GM12878 (cell line): Measurements from ENCODE around the gene TAS2R46. TPM values are rescaled to one million over a fixed set of nuclear protein-coding genes. Genes with fewer than 3 reads are reported as not detected.
A peak's percentile ranks its signal among the peaks of the same experiment; 100 is the strongest.

ENCODE experiments used
- ATAC-seq: fragments of 200-7000 bp; cut with Tn5 transposase; 3 replicates; pipeline ENCODE4 v1.9.1; 2020; ENCODE audit warnings: mild to moderate bottlenecking, moderate library complexity
- BruUV-seq: library from RNA; stranded (reverse); fragments of 400-500 nt; replicated peaks from 2 replicates; lab custom pipeline; 2021; lab: Mats Ljungman, UMichigan
- CTCF ChIA-PET: fragments of 300-600 bp; sonication (Branson Sonifier 250); formaldehyde crosslinking; extraction: SDS; loops from one replicate; lab custom pipeline; 2021; ENCODE audit warnings: inconsistent platforms; lab: Yijun Ruan, JAX
- POLR2A ChIA-PET: fragments of 350-600 bp; formaldehyde crosslinking; extraction: SDS; loops from one replicate; lab custom pipeline; 2021; ENCODE audit warnings: inconsistent platforms; lab: Charles Lee
- RAD21 ChIA-PET: fragments of 300-600 bp; sonication (Branson Sonifier 250); formaldehyde crosslinking; loops from one replicate; lab custom pipeline; 2023; ENCODE audit warnings: antibody characterized with exemption; ENCODE audit not compliant: unreplicated experiment; lab: Charles Lee
- SMC1A ChIA-PET: fragments of 300-600 bp; sonication (Branson Sonifier 250); formaldehyde crosslinking; loops from one replicate; lab custom pipeline; 2023; ENCODE audit not compliant: unreplicated experiment, uncharacterized antibody; lab: Charles Lee
- DNase-seq: peaks from one replicate; pipeline ENCODE4 v3.0.0-alpha.2; 2011; ENCODE audit warnings: low read depth, low spot score
- FAIRE-seq: peaks from 3 replicates; lab custom pipeline; 2011; peaks lifted over from hg19 to GRCh38; lab: Jason Lieb, UNC
- H2AFZ ChIP-seq: 2 replicates; pipeline ENCODE4 v1.6.0; 2011; ENCODE audit warnings: low read depth, low read length, control low read depth; ENCODE audit not compliant: control insufficient read depth
- H3K27ac ChIP-seq: 2 replicates; pipeline ENCODE4 v1.5.1; 2011; ENCODE audit warnings: control low read depth; ENCODE audit not compliant: control insufficient read depth, insufficient read depth
- H3K27me3 ChIP-seq, 2 experiments: replicated peaks in 1 of 2; 2 replicates each; pipeline versions ENCODE4 v1.6.0 to v1.6.1; 2011; ENCODE audit warnings: low read length in 1 of 2; ENCODE audit not compliant: control insufficient read depth in 2 of 2, insufficient read depth in 2 of 2
- H3K36me3 ChIP-seq, 2 experiments: 2 replicates each; pipeline ENCODE4 v1.5.1; 2011; ENCODE audit warnings: low read length in 1 of 2; ENCODE audit not compliant: control insufficient read depth in 2 of 2, insufficient read depth in 2 of 2
- H3K4me1 ChIP-seq: 2 replicates; pipeline ENCODE4 v1.6.1; 2011; ENCODE audit warnings: mild to moderate bottlenecking, low read length, moderate library complexity, mixed read lengths; ENCODE audit not compliant: control insufficient read depth, insufficient read depth
- H3K4me2 ChIP-seq: 2 replicates; pipeline ENCODE4 v1.6.0; 2011; ENCODE audit warnings: control low read depth; ENCODE audit not compliant: control insufficient read depth, insufficient read depth
- H3K4me3 ChIP-seq: fragments of 200-600 bp; sonication (generic); 2 replicates; pipeline ENCODE4 v1.5.1; 2016
- H3K79me2 ChIP-seq: 2 replicates; pipeline ENCODE4 v1.6.0; 2011; ENCODE audit warnings: low read length; ENCODE audit not compliant: control insufficient read depth, insufficient read depth
- H3K9ac ChIP-seq: 2 replicates; pipeline ENCODE4 v1.8.0; 2011; ENCODE audit warnings: low read length, control low read depth, mixed read lengths; ENCODE audit not compliant: control insufficient read depth, insufficient read depth
- H3K9me3 ChIP-seq: replicated peaks from 3 replicates; pipeline ENCODE4 v1.5.1; 2011; ENCODE audit warnings: mild to moderate bottlenecking, low read length; ENCODE audit not compliant: control insufficient read depth, insufficient read depth
- H4K20me1 ChIP-seq: 2 replicates; pipeline ENCODE4 v1.6.0; 2011; ENCODE audit not compliant: control insufficient read depth, insufficient read depth
- ESRRA ChIP-seq: IDR thresholded peaks from 2 replicates; pipeline ENCODE4 v1.6.1; 2012; ENCODE audit warnings: mild to moderate bottlenecking, low read length, improper control_type of control experiment
- JUND ChIP-seq: IDR thresholded peaks from 2 replicates; pipeline ENCODE4 v1.6.1; 2012; ENCODE audit warnings: low read depth, mild to moderate bottlenecking, low read length, improper control_type of control experiment, moderate library complexity
- MYB ChIP-seq: fragments of 150-350 bp; IDR thresholded peaks from 2 replicates; pipeline ENCODE4 v1.6.1; 2014; ENCODE audit warnings: mild to moderate bottlenecking, low read depth, low read length, borderline replicate concordance
- RFX5 ChIP-seq: IDR thresholded peaks from 2 replicates; pipeline ENCODE4 v1.6.1; 2011; ENCODE audit warnings: low read depth, low read length, improper control_type of control experiment
- STAT1 ChIP-seq: fragments of 450-650 bp; conservative IDR thresholded peaks from 2 replicates; pipeline ENCODE4 v1.6.1; 2014; ENCODE audit warnings: antibody characterized with exemption, mild to moderate bottlenecking
- TBL1XR1 ChIP-seq: IDR thresholded peaks from 2 replicates; pipeline ENCODE4 v1.6.1; 2012; ENCODE audit warnings: low read depth, low read length, improper control_type of control experiment
- WRNIP1 ChIP-seq: IDR thresholded peaks from 2 replicates; pipeline ENCODE4 v1.6.1; 2011; ENCODE audit warnings: low read depth, low read length, improper control_type of control experiment, borderline replicate concordance
- ZNF207 ChIP-seq: fragments of 450-650 bp; IDR thresholded peaks from 2 replicates; pipeline ENCODE4 v1.6.1; 2014; ENCODE audit warnings: antibody characterized with exemption, mild to moderate bottlenecking, borderline replicate concordance
- ZSCAN29 ChIP-seq: fragments of 450-650 bp; IDR thresholded peaks from 2 replicates; pipeline ENCODE4 v1.6.1; 2017; ENCODE audit warnings: mild to moderate bottlenecking, moderate library complexity
- in situ Hi-C: fragments of 300-500 bp; cut with MboI; formaldehyde crosslinking; loops from 9 replicates; pipeline ENCODE4 v1.14.3; 2018; ENCODE audit warnings: mixed read lengths
- intact Hi-C: fragments of 100-400 bp; cut with micrococcal nuclease; formaldehyde crosslinking; loops from one replicate; pipeline ENCODE4 v1.14.2; 2022; ENCODE audit not compliant: unreplicated experiment
- polyA plus RNA-seq, 11 experiments: library from polyadenylated mRNA; depleted of rRNA in 4 of 11; unstranded in 6 of 11; stranded (reverse) in 5 of 11; fragments of >200 nt; fragmentation: Nextera tagmentation in 4 of 11; fragmentation: Illumina TruSeq in 1 of 11; extraction: Ambion mirVana in 4 of 11; extraction: Trizol in 1 of 11; gene quantifications; 1 replicate in 1 of 11; 2 replicates in 10 of 11; pipeline versions ENCODE4 v1.2.1 to v1.2.3, GENCODE V29; 2011 to 2016; ENCODE audit warnings: inconsistent platforms in 2 of 11, missing spikeins in 2 of 11, low read depth in 1 of 11
- total RNA-seq, 4 experiments: library from RNA; depleted of rRNA in 3 of 4; stranded (reverse); fragments of >200 nt in 3 of 4; fragmentation: Illumina TruSeq in 1 of 4; extraction: Trizol in 1 of 4; gene quantifications; 2 replicates each; pipeline versions ENCODE4 v1.2.1 to v1.2.3, GENCODE V29; 2013 to 2021
- TF ChIP-seq, protein P1 (sequence below): IDR thresholded peaks from 2 replicates; pipeline ENCODE4 v1.6.1; 2011; ENCODE audit warnings: borderline replicate concordance, low read depth, mild to moderate bottlenecking, moderate library complexity, mixed read lengths, low read length; ENCODE audit not compliant: insufficient read depth; ENCODE audit errors: extremely low read length
- TF ChIP-seq, protein P2 (sequence below): IDR thresholded peaks from 2 replicates; pipeline ENCODE4 v1.6.1; 2012; ENCODE audit warnings: low read length, inconsistent platforms
- TF ChIP-seq, protein P3 (sequence below): fragments of 450-650 bp; IDR thresholded peaks from 2 replicates; pipeline ENCODE4 v1.6.1; 2017; ENCODE audit warnings: mild to moderate bottlenecking, low read depth, inconsistent platforms; ENCODE audit not compliant: poor library complexity, severe bottlenecking

The TAS2R46 gene
- total and polyA plus RNA-seq, 10 of the 15 experiments (the other 5 are each of a cell fraction or from before 2014, with no cell fraction given) = 0.07 to 3.8 (median 0.55) TPM; not detected in 2

DNA sequence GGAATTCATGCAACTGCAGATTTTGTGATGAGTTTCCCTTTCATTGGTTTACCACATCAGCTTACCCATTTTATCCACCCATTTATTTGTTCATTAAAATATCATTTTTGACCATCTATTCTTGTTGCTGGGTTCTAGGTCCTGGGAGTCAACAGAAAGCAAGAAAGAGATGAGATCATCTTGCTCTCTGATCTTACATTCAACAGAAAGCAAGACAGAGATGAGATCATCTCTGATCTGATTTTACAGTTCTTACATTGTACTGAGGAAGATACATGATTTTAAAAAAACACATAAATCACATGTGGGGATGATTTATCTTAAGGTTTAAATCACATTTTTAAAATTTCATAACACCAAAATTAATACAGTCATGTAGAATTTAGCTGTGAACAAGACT, 2.3 kb downstream of the TAS2R46 start:
- ChIA-PET RAD21 (no interaction called here), CTCF (interaction anchor here (1.2 kb wide), 1 partner anchor 426 kb away, joined by 3 read pairs; no protein-coding TSS in a partner anchor), POLR2A (no interaction called here), SMC1A (no interaction called here)
- H3K9ac ChIP-seq = no peak overlapping the region
- FAIRE-seq = no peak
- H2AFZ ChIP-seq = no peak overlapping the region
- H3K4me2 ChIP-seq = no peak overlapping the region
- no peaks in the 10 kb centered on the region for H3K27me3 ChIP-seq
- no peak overlapping the region for H3K4me3 ChIP-seq
- no peaks in the 10 kb centered on the region for H3K4me1 ChIP-seq
- in situ Hi-C loops = no loop called here
- H4K20me1 ChIP-seq = no peaks in the 10 kb centered on the region
- no peaks in the 10 kb centered on the region for H3K79me2 ChIP-seq
- no peak for TF ChIP-seq TBL1XR1
- no peak for TF ChIP-seq WRNIP1
- TF ChIP-seq, protein P1, sequence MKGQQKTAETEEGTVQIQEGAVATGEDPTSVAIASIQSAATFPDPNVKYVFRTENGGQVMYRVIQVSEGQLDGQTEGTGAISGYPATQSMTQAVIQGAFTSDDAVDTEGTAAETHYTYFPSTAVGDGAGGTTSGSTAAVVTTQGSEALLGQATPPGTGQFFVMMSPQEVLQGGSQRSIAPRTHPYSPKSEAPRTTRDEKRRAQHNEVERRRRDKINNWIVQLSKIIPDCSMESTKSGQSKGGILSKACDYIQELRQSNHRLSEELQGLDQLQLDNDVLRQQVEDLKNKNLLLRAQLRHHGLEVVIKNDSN = no peak
- TF ChIP-seq, protein P2, sequence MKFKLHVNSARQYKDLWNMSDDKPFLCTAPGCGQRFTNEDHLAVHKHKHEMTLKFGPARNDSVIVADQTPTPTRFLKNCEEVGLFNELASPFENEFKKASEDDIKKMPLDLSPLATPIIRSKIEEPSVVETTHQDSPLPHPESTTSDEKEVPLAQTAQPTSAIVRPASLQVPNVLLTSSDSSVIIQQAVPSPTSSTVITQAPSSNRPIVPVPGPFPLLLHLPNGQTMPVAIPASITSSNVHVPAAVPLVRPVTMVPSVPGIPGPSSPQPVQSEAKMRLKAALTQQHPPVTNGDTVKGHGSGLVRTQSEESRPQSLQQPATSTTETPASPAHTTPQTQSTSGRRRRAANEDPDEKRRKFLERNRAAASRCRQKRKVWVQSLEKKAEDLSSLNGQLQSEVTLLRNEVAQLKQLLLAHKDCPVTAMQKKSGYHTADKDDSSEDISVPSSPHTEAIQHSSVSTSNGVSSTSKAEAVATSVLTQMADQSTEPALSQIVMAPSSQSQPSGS = no peak
- TF ChIP-seq ZNF207 = no peak
- no peak for TF ChIP-seq JUND
- no peak for TF ChIP-seq ESRRA
- TF ChIP-seq STAT1 = no peak
- TF ChIP-seq, protein P3, sequence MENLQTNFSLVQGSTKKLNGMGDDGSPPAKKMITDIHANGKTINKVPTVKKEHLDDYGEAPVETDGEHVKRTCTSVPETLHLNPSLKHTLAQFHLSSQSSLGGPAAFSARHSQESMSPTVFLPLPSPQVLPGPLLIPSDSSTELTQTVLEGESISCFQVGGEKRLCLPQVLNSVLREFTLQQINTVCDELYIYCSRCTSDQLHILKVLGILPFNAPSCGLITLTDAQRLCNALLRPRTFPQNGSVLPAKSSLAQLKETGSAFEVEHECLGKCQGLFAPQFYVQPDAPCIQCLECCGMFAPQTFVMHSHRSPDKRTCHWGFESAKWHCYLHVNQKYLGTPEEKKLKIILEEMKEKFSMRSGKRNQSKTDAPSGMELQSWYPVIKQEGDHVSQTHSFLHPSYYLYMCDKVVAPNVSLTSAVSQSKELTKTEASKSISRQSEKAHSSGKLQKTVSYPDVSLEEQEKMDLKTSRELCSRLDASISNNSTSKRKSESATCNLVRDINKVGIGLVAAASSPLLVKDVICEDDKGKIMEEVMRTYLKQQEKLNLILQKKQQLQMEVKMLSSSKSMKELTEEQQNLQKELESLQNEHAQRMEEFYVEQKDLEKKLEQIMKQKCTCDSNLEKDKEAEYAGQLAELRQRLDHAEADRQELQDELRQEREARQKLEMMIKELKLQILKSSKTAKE = no peak
- no peak for TF ChIP-seq ZSCAN29
- TF ChIP-seq MYB = no peak
- TF ChIP-seq RFX5 = no peak
- intact Hi-C loops = no loop called here
- ATAC-seq = peak; percentile 67
- BruUV-seq = no TSS peak
- H3K36me3 ChIP-seq = no peaks in the 10 kb centered on the region; a peak in 1 of 4 replicates
- DNase-seq = no peak
- no peaks in the 10 kb centered on the region; the same call in 1 of the 3 replicates for H3K9me3 ChIP-seq
- H3K27ac ChIP-seq = no peak overlapping the region
